GM12873 (cell line): ENCODE data around the gene PREX1.

Experiments used
- CTCF ChIP-seq: IDR thresholded peaks from 2 replicates; pipeline ENCODE4 v1.5.1; 2012; ENCODE audit warnings: low read depth, mild to moderate bottlenecking, moderate library complexity, low read length, control low read depth; ENCODE audit not compliant: insufficient read depth; ENCODE audit errors: missing control alignments

Gene PREX1

GRCh38 chr20:48672324-48672723, 155.5 kb downstream of the PREX1 start:
- TF ChIP-seq CTCF, result no peak

- TF ChIP-seq CTCF, result no peak
Measured at GRCh38 chr20:48671141-48671540, 156.7 kb downstream of the PREX1 start.

- TF ChIP-seq CTCF, result no peak
Measured at GRCh38 chr20:48669946-48670605, 157.7 kb downstream of the PREX1 start.

GRCh38 chr20:48668451-48668946, 159.3 kb downstream of the PREX1 start:
- TF ChIP-seq CTCF, result no peak

- no peak for TF ChIP-seq CTCF
Measured at GRCh38 chr20:48667889-48668413, 159.8 kb downstream of the PREX1 start.

GRCh38 chr20:48667481-48667880, 160.3 kb downstream of the PREX1 start:
- no peak for TF ChIP-seq CTCF

GRCh38 chr20:48665785-48666184, 162.0 kb downstream of the PREX1 start:
- no peak for TF ChIP-seq CTCF
